ENCODE data around the gene PARD3. TPM values are rescaled to one million over a fixed set of nuclear protein-coding genes. Genes with fewer than 3 reads are reported as not detected.

PARD3 gene
- total RNA-seq, 1 experiment from 2014 or later = 154 TPM

GRCh38 chr10:34378297-34378696 is 436.8 kb downstream of the PARD3 start:
- BruUV-seq (replicated peaks) = no TSS peak
- Histone ChIP-seq H4K20me1 (ENCODE audit: low read length) (no peaks in the 10 kb centered on the region), H3K9me3 (ENCODE audit: low read length) (no peaks in the 10 kb centered on the region), H3K27me3 (ENCODE audit: low read length) (no peaks in the 10 kb centered on the region), H3F3A (ENCODE audit: low read length, unreplicated experiment) (no peaks in the 10 kb centered on the region), H3K79me2 (ENCODE audit: low read length) (no peaks in the 10 kb centered on the region), H3K9me2 (replicated peaks; ENCODE audit: low read length) (no peaks in the 10 kb centered on the region), H3K4me2 (ENCODE audit: low read length) (no peak overlapping the region), H3K4me1 (ENCODE audit: insufficient read depth, low read length) (no peaks in the 10 kb centered on the region), H3K9ac (ENCODE audit: low read length) (no peak overlapping the region), H3K27ac (ENCODE audit: low read length) (no peak overlapping the region), H3K4me3 (ENCODE audit: low read length) (no peak overlapping the region), H2AFZ (ENCODE audit: low read length) (no peak overlapping the region), H3K36me3 (ENCODE audit: low read depth, low read length) (peaks cover 20% of the 10 kb centered on the region)
- TF ChIP-seq EZH2phosphoT487 (IDR thresholded peaks at IDR 0.05; ENCODE audit: borderline replicate concordance, low read length) (no peak), CTCF (conservative IDR thresholded peaks at IDR 0.05; ENCODE audit: low read depth, low read length) (no peak), EZH2 (IDR thresholded peaks at IDR 0.05; ENCODE audit: low read length, unreplicated experiment) (no peak)
- DNase-seq (no peak), ATAC-seq (no peak)
- ChIA-PET POLR2A (ENCODE audit: unreplicated experiment) (no interaction called here), CTCF (no interaction called here)
- intact Hi-C loops (cut with micrococcal nuclease) = loop anchor here (10.0 kb wide), 1 partner anchor 257 kb away; no protein-coding TSS in a partner anchor

GRCh38 chr10:34377833-34378232 is 437.3 kb downstream of the PARD3 start:
- Histone ChIP-seq H3K9ac (ENCODE audit: low read length) (no peak overlapping the region), H3K9me2 (replicated peaks; ENCODE audit: low read length) (no peaks in the 10 kb centered on the region), H3K27ac (ENCODE audit: low read length) (no peak overlapping the region), H3K4me3 (ENCODE audit: low read length) (no peak overlapping the region), H3K36me3 (ENCODE audit: low read depth, low read length) (peaks cover 19% of the 10 kb centered on the region), H3K4me1 (ENCODE audit: insufficient read depth, low read length) (no peaks in the 10 kb centered on the region), H3K79me2 (ENCODE audit: low read length) (no peaks in the 10 kb centered on the region), H3K4me2 (ENCODE audit: low read length) (no peak overlapping the region), H3K9me3 (ENCODE audit: low read length) (no peaks in the 10 kb centered on the region), H4K20me1 (ENCODE audit: low read length) (no peaks in the 10 kb centered on the region), H3K27me3 (ENCODE audit: low read length) (no peaks in the 10 kb centered on the region), H2AFZ (ENCODE audit: low read length) (no peak overlapping the region), H3F3A (ENCODE audit: low read length, unreplicated experiment) (no peaks in the 10 kb centered on the region)
- ChIA-PET CTCF (no interaction called here), POLR2A (ENCODE audit: unreplicated experiment) (no interaction called here)
- no peak for TF ChIP-seq CTCF (conservative IDR thresholded peaks at IDR 0.05; ENCODE audit: low read depth, low read length)
- no peak for TF ChIP-seq EZH2phosphoT487 (IDR thresholded peaks at IDR 0.05; ENCODE audit: borderline replicate concordance, low read length)
- TF ChIP-seq EZH2 (IDR thresholded peaks at IDR 0.05; ENCODE audit: low read length, unreplicated experiment) = no peak
- BruUV-seq (replicated peaks) = no TSS peak
- intact Hi-C loops (cut with micrococcal nuclease) = loop anchor here (10.0 kb wide), 1 partner anchor 257 kb away; no protein-coding TSS in a partner anchor
- no peak for ATAC-seq
- no peak for DNase-seq

- intact Hi-C loops (cut with micrococcal nuclease) = loop anchor here (10.0 kb wide), 1 partner anchor 260 kb away; no protein-coding TSS in a partner anchor
Measured at GRCh38 chr10:34374356-34375045, 440.6 kb downstream of the PARD3 start.

More at GRCh38 chr10:34374356-34375045, 440.6 kb downstream of the PARD3 start:
- DNase-seq (no peak), ATAC-seq (no peak)
- H3K27ac ChIP-seq (ENCODE audit: low read length) = no peak overlapping the region
- BruUV-seq (replicated peaks) = no TSS peak
- no peaks in the 10 kb centered on the region for H3K79me2 ChIP-seq (ENCODE audit: low read length)
- peaks cover 18% of the 10 kb centered on the region for H3K36me3 ChIP-seq (ENCODE audit: low read depth, low read length)
- CTCF ChIA-PET = no interaction called here
- H3K4me2 ChIP-seq (ENCODE audit: low read length) = no peak overlapping the region
- POLR2A ChIA-PET (ENCODE audit: unreplicated experiment) = interaction anchor here (0.6 kb wide), 1 partner anchor 152 kb away, joined by 3 read pairs; no protein-coding TSS in a partner anchor
- H3K27me3 ChIP-seq (ENCODE audit: low read length) = no peaks in the 10 kb centered on the region
- peaks cover 5% of the 10 kb centered on the region; the same call in 1 of the 2 replicates for H3K9me3 ChIP-seq (ENCODE audit: low read length)
- no peak overlapping the region for H2AFZ ChIP-seq (ENCODE audit: low read length)
- no peaks in the 10 kb centered on the region for H3F3A ChIP-seq (ENCODE audit: low read length, unreplicated experiment)
- no peak overlapping the region for H3K9ac ChIP-seq (ENCODE audit: low read length)
- H4K20me1 ChIP-seq (ENCODE audit: low read length) = no peaks in the 10 kb centered on the region
- no peaks in the 10 kb centered on the region for H3K9me2 ChIP-seq (replicated peaks; ENCODE audit: low read length)
- no peaks in the 10 kb centered on the region for H3K4me1 ChIP-seq (ENCODE audit: insufficient read depth, low read length)
- TF ChIP-seq EZH2 (IDR thresholded peaks at IDR 0.05; ENCODE audit: low read length, unreplicated experiment) = no peak
- H3K4me3 ChIP-seq (ENCODE audit: low read length) = no peak overlapping the region
